ENCODE measurements around the gene CFAP74.

- TF ChIP-seq, protein P1, sequence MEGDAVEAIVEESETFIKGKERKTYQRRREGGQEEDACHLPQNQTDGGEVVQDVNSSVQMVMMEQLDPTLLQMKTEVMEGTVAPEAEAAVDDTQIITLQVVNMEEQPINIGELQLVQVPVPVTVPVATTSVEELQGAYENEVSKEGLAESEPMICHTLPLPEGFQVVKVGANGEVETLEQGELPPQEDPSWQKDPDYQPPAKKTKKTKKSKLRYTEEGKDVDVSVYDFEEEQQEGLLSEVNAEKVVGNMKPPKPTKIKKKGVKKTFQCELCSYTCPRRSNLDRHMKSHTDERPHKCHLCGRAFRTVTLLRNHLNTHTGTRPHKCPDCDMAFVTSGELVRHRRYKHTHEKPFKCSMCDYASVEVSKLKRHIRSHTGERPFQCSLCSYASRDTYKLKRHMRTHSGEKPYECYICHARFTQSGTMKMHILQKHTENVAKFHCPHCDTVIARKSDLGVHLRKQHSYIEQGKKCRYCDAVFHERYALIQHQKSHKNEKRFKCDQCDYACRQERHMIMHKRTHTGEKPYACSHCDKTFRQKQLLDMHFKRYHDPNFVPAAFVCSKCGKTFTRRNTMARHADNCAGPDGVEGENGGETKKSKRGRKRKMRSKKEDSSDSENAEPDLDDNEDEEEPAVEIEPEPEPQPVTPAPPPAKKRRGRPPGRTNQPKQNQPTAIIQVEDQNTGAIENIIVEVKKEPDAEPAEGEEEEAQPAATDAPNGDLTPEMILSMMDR (IDR thresholded peaks at IDR 0.05), result no peak
- TF ChIP-seq POLR2A (IDR thresholded peaks at IDR 0.05), result no peak
Measured at GRCh38 chr1:2016123-2016522, 12.5 kb upstream of the CFAP74 start.

Measured in transverse colon (tissue), 3 donors.